AG08396 (cell line): Measurements from ENCODE around the gene CUX1.
A peak's percentile ranks its signal among the peaks of the same experiment; 100 is the strongest.

ENCODE experiments used
- DNase-seq: peaks from one replicate; pipeline ENCODE4 v3.0.0; 2012; ENCODE audit warnings: low spot score, mixed read lengths

Gene CUX1

GRCh38 chr7:102248456-102249395 lies 431.3 kb downstream of the CUX1 start:
- DNase-seq, result no peak

- no peak for DNase-seq
Measured at GRCh38 chr7:102251531-102252365, 434.3 kb downstream of the CUX1 start.

- no peak for DNase-seq
Measured at GRCh38 chr7:102252366-102252982, 435.0 kb downstream of the CUX1 start.

DNA sequence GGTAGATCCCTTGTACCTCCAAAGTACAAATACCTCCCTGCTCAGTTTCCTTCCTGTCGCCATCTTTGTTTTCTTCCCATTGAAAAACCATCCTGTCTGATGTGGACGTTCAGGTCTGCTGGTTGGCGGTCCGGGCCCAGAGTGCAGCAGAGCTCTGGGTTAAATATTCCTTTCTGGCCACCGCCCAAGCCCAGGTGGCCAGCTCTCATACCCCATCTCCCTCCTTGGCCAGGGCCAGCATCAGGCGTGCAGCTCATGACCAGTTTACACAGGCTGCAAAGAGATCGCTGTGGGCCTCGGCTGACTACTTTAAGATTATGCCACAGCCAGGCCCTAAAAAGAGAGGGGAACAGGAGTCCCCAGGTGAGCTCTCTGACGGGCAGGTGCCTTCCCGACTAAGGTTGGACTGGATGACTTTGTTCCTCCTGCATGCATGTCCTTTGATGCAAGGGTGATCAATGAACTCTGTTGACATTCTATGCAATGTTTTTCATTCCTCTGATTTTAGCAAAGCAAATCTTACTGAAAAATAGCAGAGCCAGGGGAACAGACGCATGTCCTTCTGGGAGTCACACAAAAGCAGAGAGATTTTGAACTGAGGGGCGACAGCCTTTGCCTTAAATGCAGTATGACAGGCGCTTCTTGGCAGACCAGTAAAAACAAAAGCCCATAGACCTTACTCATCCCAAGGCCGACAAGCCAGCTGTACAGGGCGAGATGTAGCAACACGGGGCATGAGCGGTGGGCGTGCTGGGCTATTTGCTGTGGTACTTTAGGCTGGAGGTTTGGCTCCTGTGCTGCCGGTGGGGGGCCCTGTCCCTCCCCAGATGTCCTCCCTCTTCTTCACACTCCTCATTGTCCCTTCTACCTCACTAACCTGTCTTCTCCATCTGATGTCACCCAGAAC lies 435.9 kb downstream of the CUX1 start:
- no peak for DNase-seq

DNA sequence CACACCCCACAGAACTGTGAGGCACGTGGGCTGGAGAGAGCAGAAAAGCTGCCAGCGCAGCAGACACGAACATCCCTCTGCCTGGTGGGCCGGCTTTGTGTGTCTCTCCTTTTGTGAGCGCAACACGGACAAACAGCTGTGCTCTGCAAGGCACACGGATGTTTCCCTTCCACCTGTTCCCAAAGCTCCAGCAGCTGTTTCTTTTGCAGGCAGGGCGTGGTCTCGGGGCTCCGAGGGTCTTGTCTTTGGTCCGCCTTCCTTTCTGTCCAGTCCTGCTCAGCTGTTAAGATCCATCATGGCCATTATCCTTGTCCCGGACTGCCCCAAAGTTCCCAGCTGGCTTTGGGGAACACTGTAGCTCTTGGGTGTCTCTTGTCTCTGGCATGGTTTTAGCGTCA lies 436.5 kb downstream of the CUX1 start:
- no peak for DNase-seq

DNA sequence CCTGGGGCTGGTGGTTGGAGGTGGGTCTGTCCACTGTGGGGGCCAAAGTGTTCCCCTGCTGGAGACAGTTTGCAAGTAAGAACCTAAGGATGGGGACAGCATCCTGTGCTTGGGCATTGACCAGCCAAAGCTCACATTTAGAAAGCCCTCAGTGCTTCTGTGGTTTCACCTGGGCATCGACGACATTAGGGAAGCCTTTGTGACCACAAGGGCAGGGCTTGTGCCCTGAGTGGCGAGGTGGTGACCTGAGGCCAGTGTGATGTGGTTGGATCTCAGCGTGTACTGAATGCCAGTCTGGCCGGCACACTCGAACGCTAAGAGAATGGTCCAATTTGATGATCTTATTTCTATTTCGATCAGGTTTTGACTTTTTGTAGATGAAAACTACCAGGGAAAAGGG lies 437.1 kb downstream of the CUX1 start:
- no peak for DNase-seq

- DNase-seq, result no peak
Measured at GRCh38 chr7:102255501-102255900, 438.1 kb downstream of the CUX1 start.

DNA sequence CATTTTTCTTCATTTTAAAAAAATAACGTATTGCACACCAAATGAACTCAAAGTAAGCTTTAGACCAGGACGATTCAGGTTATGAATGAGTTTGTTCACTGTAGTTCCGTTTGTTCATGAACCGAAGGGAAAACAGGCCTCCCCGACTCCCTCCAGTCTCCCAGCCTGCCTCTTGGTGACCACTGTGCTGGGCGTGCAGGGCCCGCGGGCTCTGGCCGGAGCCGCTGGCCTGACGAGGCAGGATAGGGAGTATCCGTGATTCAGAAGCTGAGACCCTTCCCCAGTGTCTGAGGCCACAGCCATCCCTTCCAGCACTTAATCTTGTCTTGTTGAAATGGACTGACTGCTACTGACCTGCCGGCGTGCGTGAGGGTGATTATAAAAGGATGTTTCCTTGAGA lies 438.5 kb downstream of the CUX1 start:
- no peak for DNase-seq

DNA sequence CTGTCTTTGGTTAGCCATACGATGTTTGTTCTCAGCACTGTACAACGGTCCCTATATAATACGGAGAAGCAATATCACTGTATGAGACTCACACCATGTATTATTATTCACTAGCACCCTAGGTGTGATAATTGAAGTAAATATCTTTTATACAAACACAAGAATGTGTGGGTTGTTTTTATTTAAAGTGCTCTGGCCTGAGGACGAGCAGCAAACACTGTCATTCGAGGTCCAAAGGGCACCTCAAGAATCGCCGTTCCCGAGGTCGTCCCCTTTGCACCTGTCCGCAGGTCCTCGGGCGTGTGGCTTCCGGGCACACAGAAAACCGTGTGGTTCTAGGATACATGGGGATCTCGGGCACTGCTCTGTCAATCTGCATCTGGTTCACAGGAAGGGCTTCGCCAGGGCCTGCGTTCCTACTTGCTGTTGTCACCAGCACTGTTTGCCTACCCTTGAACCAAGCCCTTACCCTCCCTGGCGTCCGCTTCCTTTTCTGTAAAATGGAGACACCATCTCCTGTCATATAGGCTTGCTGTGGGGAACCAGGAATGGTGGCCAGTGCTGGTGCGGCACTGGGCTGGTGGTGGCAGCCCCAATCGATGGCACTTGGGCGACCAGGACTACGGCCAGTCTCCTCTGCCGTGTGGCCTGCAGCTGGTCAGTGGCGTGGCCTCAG lies 440.8 kb downstream of the CUX1 start:
- no peak for DNase-seq

GRCh38 chr7:102258749-102259107 lies 441.3 kb downstream of the CUX1 start:
- no peak for DNase-seq

DNA sequence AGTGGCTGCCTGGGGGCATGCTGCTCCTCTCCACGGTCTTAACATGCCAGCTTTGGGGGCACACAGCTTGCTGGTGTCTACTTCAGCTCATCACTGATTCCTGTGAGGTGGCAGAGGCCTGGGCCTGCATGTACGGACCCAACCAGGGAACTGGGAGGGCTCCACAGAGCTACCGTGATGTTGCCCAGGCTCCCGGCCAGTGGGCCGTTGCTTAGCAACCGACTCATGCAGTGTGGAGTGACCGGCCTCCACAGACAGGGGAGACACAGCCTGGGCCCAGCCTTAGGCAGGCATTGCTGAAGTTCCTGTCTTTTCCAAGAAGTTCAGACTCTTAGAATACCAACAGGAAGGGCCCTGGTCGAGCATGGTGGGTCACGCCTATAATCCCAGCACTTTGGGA lies 443.4 kb downstream of the CUX1 start:
- DNase-seq, result peak; percentile 75

DNA sequence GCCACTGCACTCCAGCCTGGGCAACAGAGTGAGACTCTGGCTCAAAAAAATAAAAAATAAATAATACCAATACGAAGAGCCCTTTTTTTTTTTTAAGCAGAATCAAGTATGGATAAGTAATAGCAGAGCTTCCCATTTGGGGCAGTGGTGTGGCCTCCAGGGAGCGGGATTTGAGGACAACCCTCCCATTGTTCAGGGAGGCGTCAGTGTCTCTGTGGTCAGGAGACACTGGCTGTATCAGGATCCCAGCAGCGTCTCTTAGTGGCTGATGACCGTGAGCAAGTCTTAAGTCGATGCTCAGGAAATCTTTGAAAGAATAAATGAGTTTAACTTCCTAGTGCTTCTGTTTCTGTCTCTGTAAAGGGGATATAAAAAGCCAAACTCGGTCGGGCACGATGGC lies 444.0 kb downstream of the CUX1 start:
- no peak for DNase-seq

DNA sequence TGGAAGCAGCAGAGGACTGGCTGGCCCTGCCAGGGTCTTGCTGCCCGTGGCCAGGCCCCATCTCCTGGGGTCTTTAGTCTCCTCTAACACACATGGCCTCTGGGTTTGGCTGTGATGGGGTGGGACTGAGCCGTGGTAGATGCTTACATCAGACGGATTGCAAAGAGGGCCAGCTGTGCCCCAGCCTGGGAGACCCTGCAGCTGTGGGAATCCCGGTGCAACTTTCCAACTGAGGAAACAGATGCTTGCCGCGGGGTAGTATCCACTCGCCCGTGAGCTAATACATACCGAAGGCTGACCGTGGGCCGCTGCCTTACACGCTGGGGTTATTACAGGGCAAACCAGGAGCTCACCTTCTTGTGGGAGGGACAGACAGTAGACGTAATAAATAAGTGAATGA lies 445.1 kb downstream of the CUX1 start:
- DNase-seq, result no peak

DNA sequence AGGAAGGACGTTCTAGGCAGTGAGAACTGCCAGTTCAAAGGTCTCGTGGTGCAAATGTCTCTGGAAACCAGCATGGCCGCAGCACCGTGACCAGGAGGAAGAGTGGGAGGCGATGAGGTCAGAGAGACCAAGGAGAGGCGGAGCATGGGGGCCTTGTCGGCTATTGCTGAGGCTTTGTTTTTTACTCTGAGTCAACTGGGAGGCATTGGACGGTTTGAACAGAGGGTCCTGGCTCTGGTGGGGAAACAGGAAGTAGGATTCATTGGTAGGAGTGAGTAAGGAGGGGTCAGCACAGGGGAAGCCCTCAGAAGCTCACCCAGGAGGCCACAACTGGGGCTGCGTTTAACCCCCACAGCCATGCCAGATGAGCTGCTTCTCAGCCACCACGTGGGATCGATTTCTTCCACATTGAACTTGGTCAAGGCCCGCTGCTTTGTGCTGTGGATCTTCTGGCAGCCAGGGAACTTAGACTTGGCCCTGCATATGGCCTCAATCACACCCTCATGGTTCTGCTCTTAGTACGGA lies 447.0 kb downstream of the CUX1 start:
- DNase-seq, result no peak

DNA sequence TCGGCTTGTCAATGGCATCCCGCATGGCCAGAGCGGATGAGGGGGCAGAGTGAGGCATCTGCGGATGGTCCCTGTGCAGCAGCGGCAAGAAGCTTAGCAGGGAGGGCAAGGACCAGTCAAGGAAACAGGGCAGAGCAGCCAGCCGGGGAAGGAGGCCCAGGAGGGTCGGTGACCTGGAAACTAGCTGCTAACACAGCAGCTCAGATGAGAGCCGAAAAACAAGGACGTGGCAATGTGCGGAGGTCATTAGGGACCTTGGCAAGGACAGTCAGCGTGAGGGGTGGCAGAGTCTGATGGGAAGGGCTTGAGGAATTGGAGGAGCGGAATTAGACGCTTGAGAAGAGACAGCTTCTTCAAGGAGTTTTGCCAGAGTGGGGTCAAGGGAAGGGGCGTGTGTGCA lies 449.1 kb downstream of the CUX1 start:
- DNase-seq, result no peak

GRCh38 chr7:102268635-102269034 lies 451.2 kb downstream of the CUX1 start:
- DNase-seq, result no peak

- DNase-seq, result no peak
Measured at GRCh38 chr7:102270178-102270887, 452.9 kb downstream of the CUX1 start.

- DNase-seq, result no peak
Measured at GRCh38 chr7:102271158-102271798, 453.9 kb downstream of the CUX1 start.

- peak; percentile 91 for DNase-seq
Measured at GRCh38 chr7:102272075-102272916, 454.9 kb downstream of the CUX1 start.
